ENCODE results near the gene BTNL8.
"Not testable (repeated sequence)": the region's sequence is repeated elsewhere in the genome, so short reads cannot be mapped to it uniquely, and the experiment has no call there.

Gene BTNL8

GRCh38 chr5:180875860-180876426 is 23.0 kb upstream of the BTNL8 start:
- no peak for DNase-seq

- DNase-seq, result not testable (repeated sequence)
Measured at GRCh38 chr5:180885845-180886529, 13.0 kb upstream of the BTNL8 start.

- DNase-seq, result no peak
Measured at GRCh38 chr5:180889381-180889780, 9.6 kb upstream of the BTNL8 start.

GRCh38 chr5:180895330-180895729 is 3.6 kb upstream of the BTNL8 start:
- not testable (repeated sequence) for DNase-seq

- DNase-seq, result no peak
Measured at GRCh38 chr5:180900178-180900577, 1.2 kb downstream of the BTNL8 start.

- DNase-seq, result no peak
Measured at GRCh38 chr5:180901319-180902009, 2.5 kb downstream of the BTNL8 start.

- no peak for DNase-seq
Measured at GRCh38 chr5:180908400-180908799, 9.4 kb downstream of the BTNL8 start.

- no peak for DNase-seq
Measured at GRCh38 chr5:180908998-180909731, 10.2 kb downstream of the BTNL8 start.

- no peak for DNase-seq
Measured at GRCh38 chr5:180909782-180910181, 10.8 kb downstream of the BTNL8 start.

GRCh38 chr5:180910182-180910581 is 11.2 kb downstream of the BTNL8 start:
- no peak for DNase-seq

- DNase-seq, result no peak
Measured at GRCh38 chr5:180910735-180911134, 11.8 kb downstream of the BTNL8 start.

GRCh38 chr5:180914646-180915045 is 15.7 kb downstream of the BTNL8 start:
- no peak for DNase-seq

GRCh38 chr5:180915924-180916323 is 17.0 kb downstream of the BTNL8 start:
- no peak for DNase-seq

GRCh38 chr5:180918380-180918779 is 19.4 kb downstream of the BTNL8 start:
- no peak for DNase-seq

GRCh38 chr5:180920710-180921109 is 21.8 kb downstream of the BTNL8 start:
- no peak for DNase-seq

- DNase-seq, result no peak
Measured at GRCh38 chr5:180922932-180923331, 24.0 kb downstream of the BTNL8 start.

GRCh38 chr5:180932660-180933059 is 33.7 kb downstream of the BTNL8 start:
- no peak for DNase-seq

GRCh38 chr5:180935203-180935602 is 36.2 kb downstream of the BTNL8 start:
- DNase-seq, result no peak

GRCh38 chr5:180938294-180938693 is 39.3 kb downstream of the BTNL8 start:
- DNase-seq, result no peak

GRCh38 chr5:180950291-180950949 is 51.5 kb downstream of the BTNL8 start:
- no peak for DNase-seq

GRCh38 chr5:180959661-180960060 is 60.7 kb downstream of the BTNL8 start:
- DNase-seq, result no peak

- DNase-seq, result no peak
Measured at GRCh38 chr5:180960209-180960608, 61.2 kb downstream of the BTNL8 start.

GRCh38 chr5:180969406-180969805 is 70.4 kb downstream of the BTNL8 start:
- no peak for DNase-seq
